Measurements from ENCODE around the gene GLIS1. TPM values are rescaled to one million over a fixed set of nuclear protein-coding genes. Genes with fewer than 3 reads are reported as not detected.

GLIS1 gene
- total RNA-seq, 2 experiments from 2014 or later: not detected

- no peak for DNase-seq
- CTCF ChIA-PET: interaction anchor here (1.2 kb wide), 1 partner anchor 9 kb away, joined by 3 read pairs; no protein-coding TSS in a partner anchor
- Mint-ChIP-seq H3K27me3 (no peaks in the 10 kb centered on the region), H3K4me3 (no peak overlapping the region), H3K4me1 (no peaks in the 10 kb centered on the region), H3K9me3 (no peaks in the 10 kb centered on the region), H3K27ac (no peak overlapping the region), H3K36me3 (ENCODE audit: low read depth) (no peaks in the 10 kb centered on the region)
- POLR2A ChIA-PET: no interaction called here
Measured at GRCh38 chr1:53520481-53520880, 218.5 kb downstream of the GLIS1 start.

DNA sequence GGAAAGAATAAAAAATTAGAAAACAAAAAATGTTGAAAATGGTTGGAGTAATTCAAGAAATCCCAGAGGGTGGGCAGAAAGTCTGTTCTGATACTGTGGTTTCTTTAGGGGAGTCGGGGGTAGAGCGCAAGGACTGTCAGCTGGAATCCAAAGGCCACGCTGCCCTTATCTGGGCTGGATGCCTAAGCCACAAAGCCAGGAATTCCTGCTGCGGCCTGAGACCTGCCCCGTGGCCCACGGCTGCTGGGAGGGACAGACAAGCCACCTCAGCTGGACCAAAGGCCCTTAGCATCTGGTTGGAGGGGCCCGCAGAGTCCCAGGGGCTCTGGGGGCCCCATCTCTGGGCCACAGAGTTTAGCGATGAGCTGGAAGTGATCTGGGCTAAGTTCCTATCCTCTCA lies 219.5 kb downstream of the GLIS1 start:
- Mint-ChIP-seq H3K9me3 (no peaks in the 10 kb centered on the region), H3K27me3 (no peaks in the 10 kb centered on the region), H3K36me3 (ENCODE audit: low read depth) (no peaks in the 10 kb centered on the region), H3K4me3 (no peak overlapping the region), H3K27ac (no peak overlapping the region), H3K4me1 (no peaks in the 10 kb centered on the region)
- ChIA-PET CTCF (interaction anchor here (1.2 kb wide), 1 partner anchor 15 kb away, joined by 3 read pairs; no protein-coding TSS in a partner anchor), POLR2A (no interaction called here)
- DNase-seq: no peak

DNA sequence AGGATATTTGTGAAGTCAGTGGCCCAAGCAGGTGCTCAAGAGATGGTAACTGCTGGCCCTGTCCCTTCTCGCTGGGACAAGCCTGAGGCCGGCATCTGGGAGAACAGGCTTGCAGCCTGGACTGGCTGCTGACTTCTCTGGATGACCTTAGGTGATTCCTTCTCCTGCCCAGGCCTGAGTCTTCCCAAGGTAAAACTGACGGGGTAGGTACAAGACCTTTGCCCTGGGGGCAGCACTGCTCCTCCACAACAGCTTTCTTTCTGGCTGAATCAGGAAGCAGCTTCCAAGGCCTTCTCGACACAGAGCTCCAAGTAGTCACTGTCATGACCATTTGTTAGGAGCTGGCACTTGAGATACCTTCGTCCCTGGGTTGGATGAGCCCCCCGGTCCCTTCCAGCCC lies 220.2 kb downstream of the GLIS1 start:
- no peak overlapping the region for H3K4me3 Mint-ChIP-seq
- H3K27ac Mint-ChIP-seq: no peak overlapping the region
- no peak for DNase-seq
- ChIA-PET CTCF (interaction anchor here (1.2 kb wide), 1 partner anchor 16 kb away, joined by 3 read pairs; no protein-coding TSS in a partner anchor), POLR2A (no interaction called here)
- H3K27me3 Mint-ChIP-seq: no peaks in the 10 kb centered on the region
- no peaks in the 10 kb centered on the region for H3K4me1 Mint-ChIP-seq
- H3K9me3 Mint-ChIP-seq: no peaks in the 10 kb centered on the region
- no peaks in the 10 kb centered on the region for H3K36me3 Mint-ChIP-seq (ENCODE audit: low read depth)

DNA sequence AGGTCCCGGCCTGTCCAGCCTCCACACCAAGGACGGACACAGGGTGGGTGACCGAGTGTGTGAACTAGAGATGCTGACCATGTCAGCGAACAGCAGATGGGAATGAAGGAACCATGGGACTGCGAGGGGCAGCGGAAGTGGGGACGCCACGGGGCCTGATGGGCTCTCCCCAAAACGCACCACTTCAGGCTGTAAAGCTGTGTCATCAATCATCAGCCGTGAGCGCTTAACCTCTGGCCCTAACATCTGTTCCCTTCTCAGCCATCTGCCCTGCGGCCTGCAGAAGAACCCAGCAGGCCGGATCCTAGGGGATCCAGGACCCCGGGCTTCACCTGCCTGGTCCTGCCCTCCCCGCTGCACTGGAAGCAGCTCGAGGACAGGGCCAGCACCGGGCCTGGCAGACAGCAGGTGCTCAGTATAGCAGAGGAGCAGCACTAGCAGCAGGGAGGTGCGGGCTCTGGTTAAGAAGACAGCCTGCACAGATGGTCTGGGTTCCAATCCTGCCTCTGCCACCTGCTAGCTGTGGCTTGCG lies 221.1 kb downstream of the GLIS1 start:
- H3K9me3 Mint-ChIP-seq: no peaks in the 10 kb centered on the region
- H3K36me3 Mint-ChIP-seq (ENCODE audit: low read depth): no peaks in the 10 kb centered on the region
- H3K27ac Mint-ChIP-seq: no peak overlapping the region
- H3K4me3 Mint-ChIP-seq: no peak overlapping the region
- DNase-seq: no peak
- H3K4me1 Mint-ChIP-seq: no peaks in the 10 kb centered on the region
- CTCF ChIA-PET: interaction anchor here (1.4 kb wide), 1 partner anchor 29 kb away, joined by 4 read pairs; no protein-coding TSS in a partner anchor
- no peaks in the 10 kb centered on the region for H3K27me3 Mint-ChIP-seq
- POLR2A ChIA-PET: no interaction called here

DNA sequence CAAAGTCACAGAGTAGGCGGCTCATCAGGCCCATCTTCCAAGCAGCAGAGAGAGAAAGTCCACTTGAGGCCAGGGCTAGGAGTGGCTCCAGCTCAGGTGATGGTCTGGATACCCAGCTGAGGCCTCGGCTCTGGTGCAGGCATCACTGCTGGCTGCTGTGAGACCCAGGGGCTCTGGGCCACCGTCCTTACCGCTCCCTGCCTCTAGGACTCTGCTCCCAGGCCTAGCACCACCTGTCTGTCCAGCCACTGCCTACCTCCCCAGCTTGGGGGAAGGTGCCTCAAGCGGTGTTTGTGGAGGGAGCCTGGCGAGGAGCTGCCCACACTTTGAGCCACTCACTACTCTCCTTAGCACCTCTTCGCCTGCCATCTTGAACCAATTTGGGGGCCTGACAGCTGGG lies 221.9 kb downstream of the GLIS1 start:
- H3K27me3 Mint-ChIP-seq: no peaks in the 10 kb centered on the region
- no peak overlapping the region for H3K27ac Mint-ChIP-seq
- H3K4me1 Mint-ChIP-seq: no peaks in the 10 kb centered on the region
- no peaks in the 10 kb centered on the region for H3K9me3 Mint-ChIP-seq
- CTCF ChIA-PET: interaction anchor here (1.4 kb wide), 1 partner anchor 28 kb away, joined by 4 read pairs; no protein-coding TSS in a partner anchor
- H3K36me3 Mint-ChIP-seq (ENCODE audit: low read depth): no peaks in the 10 kb centered on the region
- POLR2A ChIA-PET: no interaction called here
- DNase-seq: no peak
- no peak overlapping the region for H3K4me3 Mint-ChIP-seq

DNA sequence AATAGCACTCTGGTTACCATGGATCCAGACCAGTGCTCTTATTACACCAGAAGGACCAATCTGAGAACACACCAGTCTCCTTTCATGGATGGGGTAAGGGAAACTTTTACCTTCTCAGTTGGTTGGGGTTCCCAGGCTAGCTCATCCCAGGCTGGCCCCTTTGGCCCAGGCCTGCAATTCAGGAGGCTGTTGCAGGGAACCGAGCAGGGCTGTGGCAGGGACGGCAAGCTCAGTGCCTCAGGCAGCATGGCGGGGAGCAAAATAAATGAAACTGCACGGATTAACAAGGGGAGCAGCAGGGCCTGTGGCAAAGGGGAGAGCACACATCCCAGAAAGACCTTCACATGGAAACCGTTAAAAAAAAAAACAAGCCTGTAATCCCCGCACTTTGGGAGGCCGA lies 222.8 kb downstream of the GLIS1 start:
- Mint-ChIP-seq H3K36me3 (ENCODE audit: low read depth) (no peaks in the 10 kb centered on the region), H3K4me3 (no peak overlapping the region), H3K4me1 (no peaks in the 10 kb centered on the region), H3K27me3 (no peaks in the 10 kb centered on the region), H3K27ac (no peak overlapping the region), H3K9me3 (no peaks in the 10 kb centered on the region)
- ChIA-PET POLR2A (no interaction called here), CTCF (no interaction called here)
- DNase-seq: no peak

- Mint-ChIP-seq H3K9me3 (no peaks in the 10 kb centered on the region), H3K27me3 (no peaks in the 10 kb centered on the region), H3K27ac (no peak overlapping the region), H3K36me3 (ENCODE audit: low read depth) (no peaks in the 10 kb centered on the region), H3K4me3 (no peak overlapping the region), H3K4me1 (no peaks in the 10 kb centered on the region)
- DNase-seq: no peak
- CTCF ChIA-PET: interaction anchor here (0.8 kb wide), 1 partner anchor 29 kb away, joined by 3 read pairs; no protein-coding TSS in a partner anchor
- POLR2A ChIA-PET: no interaction called here
Measured at GRCh38 chr1:53514436-53514835, 224.5 kb downstream of the GLIS1 start.

DNA sequence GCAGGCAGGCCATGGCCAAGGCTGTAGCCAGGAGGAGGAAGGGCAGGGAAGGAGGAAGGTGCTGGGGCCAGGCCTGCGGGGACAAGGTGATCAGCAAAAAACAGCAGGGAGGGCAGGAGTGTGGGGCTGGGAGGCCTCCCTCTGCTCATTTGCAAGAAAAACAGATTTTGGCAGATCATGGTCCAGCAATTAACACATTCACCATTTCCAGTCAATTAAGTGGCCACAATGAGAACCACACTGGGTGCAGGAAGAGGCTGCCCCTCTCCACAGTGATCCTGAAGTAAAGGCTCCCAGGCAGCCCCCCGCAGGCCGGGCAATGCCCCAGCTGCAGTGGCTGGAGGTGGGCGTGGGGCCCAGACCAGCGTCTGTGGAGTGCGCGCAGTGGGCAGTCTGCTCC lies 225.1 kb downstream of the GLIS1 start:
- Mint-ChIP-seq H3K9me3 (no peaks in the 10 kb centered on the region), H3K27ac (no peak overlapping the region), H3K36me3 (ENCODE audit: low read depth) (no peaks in the 10 kb centered on the region), H3K27me3 (no peaks in the 10 kb centered on the region), H3K4me1 (no peaks in the 10 kb centered on the region), H3K4me3 (no peak overlapping the region)
- DNase-seq: no peak
- ChIA-PET POLR2A (no interaction called here), CTCF (no interaction called here)

- no peaks in the 10 kb centered on the region for H3K27me3 Mint-ChIP-seq
- no peak for DNase-seq
- H3K36me3 Mint-ChIP-seq (ENCODE audit: low read depth): no peaks in the 10 kb centered on the region
- H3K4me3 Mint-ChIP-seq: no peak overlapping the region
- peak overlapping the region; percentile 62 for H3K27ac Mint-ChIP-seq
- ChIA-PET CTCF (no interaction called here), POLR2A (no interaction called here)
- no peaks in the 10 kb centered on the region for H3K9me3 Mint-ChIP-seq
- no peaks in the 10 kb centered on the region for H3K4me1 Mint-ChIP-seq
Measured at GRCh38 chr1:53512807-53513755, 225.9 kb downstream of the GLIS1 start.

GRCh38 chr1:53511933-53512806 lies 226.8 kb downstream of the GLIS1 start:
- no peak overlapping the region for H3K27ac Mint-ChIP-seq
- H3K9me3 Mint-ChIP-seq: no peaks in the 10 kb centered on the region
- no peaks in the 10 kb centered on the region for H3K36me3 Mint-ChIP-seq (ENCODE audit: low read depth)
- H3K27me3 Mint-ChIP-seq: no peaks in the 10 kb centered on the region
- H3K4me1 Mint-ChIP-seq: no peaks in the 10 kb centered on the region
- CTCF ChIA-PET: interaction anchor here (1.2 kb wide), 1 partner anchor 8 kb away, joined by 3 read pairs; no protein-coding TSS in a partner anchor
- no peak overlapping the region for H3K4me3 Mint-ChIP-seq
- no peak for DNase-seq
- POLR2A ChIA-PET: no interaction called here

GRCh38 chr1:53511323-53511932 lies 227.5 kb downstream of the GLIS1 start:
- DNase-seq: no peak
- ChIA-PET POLR2A (no interaction called here), CTCF (interaction anchor here (1.2 kb wide), 1 partner anchor 9 kb away, joined by 3 read pairs; no protein-coding TSS in a partner anchor)
- Mint-ChIP-seq H3K27ac (no peak overlapping the region), H3K36me3 (ENCODE audit: low read depth) (no peaks in the 10 kb centered on the region), H3K4me1 (no peaks in the 10 kb centered on the region), H3K27me3 (no peaks in the 10 kb centered on the region), H3K4me3 (no peak overlapping the region), H3K9me3 (no peaks in the 10 kb centered on the region)

GRCh38 chr1:53510215-53510614 lies 228.7 kb downstream of the GLIS1 start:
- Mint-ChIP-seq H3K27ac (no peak overlapping the region), H3K4me1 (no peaks in the 10 kb centered on the region), H3K4me3 (no peak overlapping the region), H3K27me3 (no peaks in the 10 kb centered on the region), H3K36me3 (ENCODE audit: low read depth) (no peaks in the 10 kb centered on the region), H3K9me3 (no peaks in the 10 kb centered on the region)
- ChIA-PET POLR2A (no interaction called here), CTCF (no interaction called here)
- DNase-seq: no peak
